BJ (cell line): ENCODE results near the gene NES. TPM values are rescaled to one million over a fixed set of nuclear protein-coding genes. Genes with fewer than 3 reads are reported as not detected.
A peak's percentile ranks its signal among the peaks of the same experiment; 100 is the strongest.

Experiments
- CTCF ChIA-PET: fragments of 350-600 bp; formaldehyde crosslinking; extraction: SDS; loops from one replicate; lab custom pipeline; 2021; ENCODE audit warnings: antibody characterized with exemption, inconsistent platforms; lab: Yijun Ruan, JAX
- POLR2A ChIA-PET: fragments of 300-600 bp; sonication (Branson Sonifier 250); formaldehyde crosslinking; extraction: SDS; loops from one replicate; lab custom pipeline; 2021; ENCODE audit warnings: antibody characterized with exemption; lab: Charles Lee
- DNase-seq: peaks from one replicate; pipeline ENCODE4 v3.0.0-alpha.2; 2011; ENCODE audit warnings: low read depth
- H3K27me3 ChIP-seq: 2 replicates; pipeline ENCODE4 v1.6.0; 2011; ENCODE audit warnings: low read length; ENCODE audit not compliant: control insufficient read depth, insufficient read depth
- H3K36me3 ChIP-seq: 2 replicates; pipeline ENCODE4 v1.5.1; 2011; ENCODE audit warnings: low read length; ENCODE audit not compliant: control insufficient read depth, insufficient read depth
- H3K4me3 ChIP-seq: 2 replicates; pipeline ENCODE4 v1.5.1; 2011; ENCODE audit warnings: low read depth, mild to moderate bottlenecking, control low read depth, low read length
- CTCF ChIP-seq: IDR thresholded peaks from 2 replicates; pipeline ENCODE4 v1.5.1; 2011; ENCODE audit warnings: low read depth, mild to moderate bottlenecking, control low read depth, inconsistent platforms, low read length, moderate library complexity; ENCODE audit not compliant: insufficient read depth
- polyA plus RNA-seq: library from polyadenylated mRNA; depleted of rRNA; stranded (reverse); fragments of >200 nt; gene quantifications from 2 replicates; pipeline ENCODE4 v1.2.3, GENCODE V29; 2011

Gene NES
- polyA plus RNA-seq, 1 experiment: 17.5 TPM

- POLR2A ChIA-PET: interaction anchor here (0.7 to 2.0 kb wide), 5 partner anchors 26 to 203 kb away, joined by 3 to 10 read pairs (median 6); partner anchors contain the start of gene NES
- CTCF ChIA-PET: interaction anchor here (0.9 to 41.7 kb wide), 7 partner anchors 19 to 252 kb away, joined by 3 to 1556 read pairs (median 5); partner anchors contain the start of genes ISG20L2, METTL25B, NES and NTRK1
- Histone ChIP-seq H3K4me3 (no peak overlapping the region; the same call in 1 of the 2 replicates), H3K36me3 (no peaks in the 10 kb centered on the region), H3K27me3 (no peaks in the 10 kb centered on the region)
- no peak for DNase-seq
- TF ChIP-seq CTCF: no peak
Observed at GRCh38 chr1:156707417-156708217, 30.4 kb upstream of the NES start.

- H3K36me3 ChIP-seq: no peaks in the 10 kb centered on the region; the same call in 1 of the 2 replicates
- no peak for TF ChIP-seq CTCF
- peak overlapping the region; percentile 58 for H3K4me3 ChIP-seq
- CTCF ChIA-PET: interaction anchor here (0.5 to 41.7 kb wide), 15 partner anchors 8 to 215 kb away, joined by 3 to 1556 read pairs (median 4); partner anchors contain the start of genes ISG20L2, METTL25B, NES and NTRK1
- H3K27me3 ChIP-seq: no peaks in the 10 kb centered on the region
- POLR2A ChIA-PET: interaction anchor here (1.0 to 2.0 kb wide), 3 partner anchors 30 to 202 kb away, joined by 3 to 10 read pairs (median 9); partner anchors contain the start of gene NES
- no peak for DNase-seq
Observed at GRCh38 chr1:156706657-156707416, 29.6 kb upstream of the NES start.

- POLR2A ChIA-PET: interaction anchor here (1.0 to 2.0 kb wide), 2 partner anchors 29 to 45 kb away, joined by 3 to 9 read pairs; partner anchors contain the start of gene NES
- Histone ChIP-seq H3K27me3 (no peaks in the 10 kb centered on the region), H3K4me3 (peak overlapping the region; percentile 58), H3K36me3 (peaks cover 4% of the 10 kb centered on the region)
- DNase-seq: no peak
- peak; percentile 86 for TF ChIP-seq CTCF
- CTCF ChIA-PET: interaction anchor here (0.6 to 41.7 kb wide), 21 partner anchors 9 to 222 kb away, joined by 3 to 1556 read pairs (median 4); partner anchors contain the start of genes ISG20L2, METTL25B, NES and NTRK1
Observed at GRCh38 chr1:156705918-156706656, 28.9 kb upstream of the NES start.

GRCh38 chr1:156705321-156705917 lies 28.2 kb upstream of the NES start, which contains the start of gene CRABP2:
Gene CRABP2 (minus strand): TSS chr1:156705583. CDS start chr1:156705446, 137 bp downstream.
- no peak for TF ChIP-seq CTCF
- Histone ChIP-seq H3K4me3 (peak within 1 kb of the TSS; percentile 58), H3K27me3 (no peaks in the 10 kb centered on the region), H3K36me3 (peaks cover 9% of the 10 kb centered on the region)
- no peak for DNase-seq
- ChIA-PET POLR2A (interaction anchor here (0.6 to 2.0 kb wide), 2 partner anchors 29 to 42 kb away, joined by 4 to 9 read pairs; partner anchors contain the start of gene NES), CTCF (interaction anchor here (0.6 to 41.7 kb wide), 15 partner anchors 9 to 222 kb away, joined by 3 to 1556 read pairs (median 6); partner anchors contain the start of genes ISG20L2, METTL25B, NES and NTRK1)
